Osteocyte (in vitro differentiated cells): ENCODE measurements around the gene CCDC141. TPM values are rescaled to one million over a fixed set of nuclear protein-coding genes. Genes with fewer than 3 reads are reported as not detected.
"Not testable (repeated sequence)": the region's sequence is repeated elsewhere in the genome, so short reads cannot be mapped to it uniquely, and the experiment has no call there.

Experiments
- DNase-seq: peaks from one replicate; pipeline ENCODE4 v3.0.0; 2021; ENCODE audit warnings: mixed read lengths; ENCODE audit not compliant: unreplicated experiment; ENCODE audit errors: extremely low spot score
- H3K27ac Mint-ChIP-seq: one replicate; pipeline ENCODE4 v1.8.0; 2021; ENCODE audit warnings: mild to moderate bottlenecking, mixed read lengths; ENCODE audit not compliant: unreplicated experiment
- H3K27me3 Mint-ChIP-seq: one replicate; pipeline ENCODE4 v1.8.0; 2021; ENCODE audit warnings: mixed read lengths; ENCODE audit not compliant: unreplicated experiment
- H3K36me3 Mint-ChIP-seq: one replicate; pipeline ENCODE4 v1.8.0; 2021; ENCODE audit warnings: mixed read lengths; ENCODE audit not compliant: unreplicated experiment
- H3K4me1 Mint-ChIP-seq: one replicate; pipeline ENCODE4 v1.8.0; 2021; ENCODE audit warnings: mixed read lengths; ENCODE audit not compliant: unreplicated experiment
- H3K4me3 Mint-ChIP-seq: one replicate; pipeline ENCODE4 v1.8.0; 2021; ENCODE audit warnings: mild to moderate bottlenecking, moderate library complexity, mixed read lengths; ENCODE audit not compliant: unreplicated experiment
- H3K9me3 Mint-ChIP-seq: one replicate; pipeline ENCODE4 v1.8.0; 2021; ENCODE audit warnings: mixed read lengths; ENCODE audit not compliant: unreplicated experiment
- long read RNA-seq: library from polyadenylated mRNA; unstranded; transcript quantifications from one replicate; pipeline ENCODE4 v2.0.0, GENCODE V29; 2021
- total RNA-seq: library from RNA; stranded (reverse); gene quantifications from 2 replicates; pipeline ENCODE4 v1.2.1, GENCODE V29; 2021
- TF ChIP-seq, protein P1 (sequence below): fragments of 200-600 bp; sonication (generic); IDR thresholded peaks from 2 replicates; pipeline ENCODE4 v1.5.0; 2021; ENCODE audit warnings: antibody characterized with exemption, mild to moderate bottlenecking, moderate library complexity

The CCDC141 gene, protein sequence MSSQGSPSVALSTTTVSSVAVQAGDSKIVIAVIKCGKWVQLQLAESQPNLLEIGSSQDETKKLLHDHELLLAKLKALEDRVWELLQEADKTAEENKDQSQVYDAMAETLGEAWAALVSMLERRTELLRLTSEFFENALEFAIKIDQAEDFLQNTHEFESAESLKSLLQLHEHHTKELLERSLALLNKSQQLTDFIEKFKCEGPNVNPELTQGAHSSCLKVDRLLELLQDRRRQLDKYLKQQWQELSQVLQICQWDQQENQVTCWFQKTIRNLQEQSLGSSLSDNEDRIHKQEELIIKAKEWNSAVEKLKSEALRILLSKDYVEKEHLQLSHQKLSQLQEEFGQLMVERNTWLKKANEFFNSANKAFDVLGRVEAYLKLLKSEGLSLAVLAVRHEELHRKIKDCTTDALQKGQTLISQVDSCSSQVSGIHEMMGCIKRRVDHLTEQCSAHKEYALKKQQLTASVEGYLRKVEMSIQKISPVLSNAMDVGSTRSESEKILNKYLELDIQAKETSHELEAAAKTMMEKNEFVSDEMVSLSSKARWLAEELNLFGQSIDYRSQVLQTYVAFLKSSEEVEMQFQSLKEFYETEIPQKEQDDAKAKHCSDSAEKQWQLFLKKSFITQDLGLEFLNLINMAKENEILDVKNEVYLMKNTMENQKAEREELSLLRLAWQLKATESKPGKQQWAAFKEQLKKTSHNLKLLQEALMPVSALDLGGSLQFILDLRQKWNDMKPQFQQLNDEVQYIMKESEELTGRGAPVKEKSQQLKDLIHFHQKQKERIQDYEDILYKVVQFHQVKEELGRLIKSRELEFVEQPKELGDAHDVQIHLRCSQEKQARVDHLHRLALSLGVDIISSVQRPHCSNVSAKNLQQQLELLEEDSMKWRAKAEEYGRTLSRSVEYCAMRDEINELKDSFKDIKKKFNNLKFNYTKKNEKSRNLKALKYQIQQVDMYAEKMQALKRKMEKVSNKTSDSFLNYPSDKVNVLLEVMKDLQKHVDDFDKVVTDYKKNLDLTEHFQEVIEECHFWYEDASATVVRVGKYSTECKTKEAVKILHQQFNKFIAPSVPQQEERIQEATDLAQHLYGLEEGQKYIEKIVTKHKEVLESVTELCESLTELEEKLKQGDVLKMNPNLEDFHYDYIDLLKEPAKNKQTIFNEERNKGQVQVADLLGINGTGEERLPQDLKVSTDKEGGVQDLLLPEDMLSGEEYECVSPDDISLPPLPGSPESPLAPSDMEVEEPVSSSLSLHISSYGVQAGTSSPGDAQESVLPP (N-terminal part only)
- total RNA-seq, result not detected in 2 replicates
- long read RNA-seq, result 0 reads

DNA sequence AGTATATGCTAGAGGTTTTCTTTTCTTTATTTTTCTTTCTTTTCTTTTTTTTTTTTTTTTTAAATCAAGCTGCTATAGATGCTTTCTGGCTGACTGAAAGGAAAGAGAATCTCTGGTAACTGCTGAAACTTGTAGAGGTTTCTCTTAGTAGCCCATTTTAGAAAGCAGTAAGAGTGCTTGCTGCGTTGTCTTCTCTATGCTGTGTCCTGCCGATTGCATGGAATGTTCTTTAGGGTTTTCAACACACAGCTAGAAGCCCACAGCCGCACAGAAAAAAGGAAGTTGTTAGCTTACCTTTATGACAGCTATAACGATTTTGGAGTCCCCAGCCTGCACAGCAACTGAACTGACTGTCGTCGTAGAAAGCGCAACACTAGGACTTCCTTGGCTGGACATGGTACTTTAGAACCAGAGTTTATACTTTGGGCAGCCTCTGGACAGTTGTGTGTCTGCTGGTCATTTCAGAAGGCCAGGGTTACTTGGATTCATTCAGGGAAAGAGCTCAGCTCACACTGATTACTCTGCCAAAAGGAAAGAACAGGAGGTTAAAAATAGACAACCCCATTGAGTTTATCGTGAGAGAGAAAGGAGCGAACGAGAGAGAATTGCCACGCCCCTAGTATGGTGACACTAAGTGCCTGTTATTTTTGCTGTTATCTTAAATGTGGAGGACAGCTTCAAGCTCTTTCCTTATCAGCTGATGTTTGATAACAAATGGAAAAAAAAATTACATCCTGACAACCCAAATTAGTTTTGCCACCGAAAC lies at the start of gene CCDC141:
Gene CCDC141 (minus strand): TSS at position 592 of the 766 bp plus-strand sequence. CDS start 196 bp downstream, at position 396.
- H3K27ac Mint-ChIP-seq, result no peak within 1 kb of the TSS
- H3K27me3 Mint-ChIP-seq, result peaks cover 20% of the 10 kb centered on the region
- no peaks in the 10 kb centered on the region for H3K9me3 Mint-ChIP-seq
- DNase-seq, result no peak
- TF ChIP-seq, protein P1, sequence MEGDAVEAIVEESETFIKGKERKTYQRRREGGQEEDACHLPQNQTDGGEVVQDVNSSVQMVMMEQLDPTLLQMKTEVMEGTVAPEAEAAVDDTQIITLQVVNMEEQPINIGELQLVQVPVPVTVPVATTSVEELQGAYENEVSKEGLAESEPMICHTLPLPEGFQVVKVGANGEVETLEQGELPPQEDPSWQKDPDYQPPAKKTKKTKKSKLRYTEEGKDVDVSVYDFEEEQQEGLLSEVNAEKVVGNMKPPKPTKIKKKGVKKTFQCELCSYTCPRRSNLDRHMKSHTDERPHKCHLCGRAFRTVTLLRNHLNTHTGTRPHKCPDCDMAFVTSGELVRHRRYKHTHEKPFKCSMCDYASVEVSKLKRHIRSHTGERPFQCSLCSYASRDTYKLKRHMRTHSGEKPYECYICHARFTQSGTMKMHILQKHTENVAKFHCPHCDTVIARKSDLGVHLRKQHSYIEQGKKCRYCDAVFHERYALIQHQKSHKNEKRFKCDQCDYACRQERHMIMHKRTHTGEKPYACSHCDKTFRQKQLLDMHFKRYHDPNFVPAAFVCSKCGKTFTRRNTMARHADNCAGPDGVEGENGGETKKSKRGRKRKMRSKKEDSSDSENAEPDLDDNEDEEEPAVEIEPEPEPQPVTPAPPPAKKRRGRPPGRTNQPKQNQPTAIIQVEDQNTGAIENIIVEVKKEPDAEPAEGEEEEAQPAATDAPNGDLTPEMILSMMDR, result no peak
- H3K36me3 Mint-ChIP-seq, result no peaks in the 10 kb centered on the region
- H3K4me1 Mint-ChIP-seq, result peaks cover 3% of the 10 kb centered on the region
- no peak within 1 kb of the TSS for H3K4me3 Mint-ChIP-seq

DNA sequence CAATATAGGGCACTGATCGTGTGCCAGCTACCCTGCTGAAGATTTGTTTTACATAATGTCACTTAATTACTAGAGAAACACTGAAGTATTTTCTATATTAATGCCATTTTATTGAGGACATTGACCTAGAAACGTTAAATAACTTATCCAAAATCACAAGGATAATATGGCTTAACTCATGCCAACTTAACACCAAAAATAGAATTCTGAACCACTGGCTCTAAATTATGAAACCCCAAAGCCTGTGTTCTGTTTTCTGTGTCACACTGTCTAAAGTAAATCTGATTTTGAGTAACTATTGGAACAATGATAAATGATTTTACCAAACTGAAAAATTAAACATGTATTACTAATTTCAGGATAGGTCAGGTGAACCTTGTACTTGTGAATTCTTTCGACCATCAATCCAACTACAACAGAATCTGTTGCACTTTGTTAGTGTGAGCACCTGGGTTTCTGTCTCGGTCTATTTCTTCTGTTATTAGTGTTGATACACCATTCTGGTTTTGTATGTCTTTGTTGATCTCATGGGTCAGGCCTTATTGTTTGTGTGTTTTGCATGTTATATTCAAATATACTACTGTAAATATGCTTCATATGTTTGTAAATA lies 48.2 kb upstream of the CCDC141 start:
- Mint-ChIP-seq H3K4me1 (no peaks in the 10 kb centered on the region), H3K27me3 (peaks cover 5% of the 10 kb centered on the region), H3K9me3 (peaks cover 10% of the 10 kb centered on the region), H3K36me3 (peaks cover 11% of the 10 kb centered on the region), H3K27ac (no peak overlapping the region), H3K4me3 (no peak overlapping the region)
- TF ChIP-seq, protein P1, result no peak
- no peak for DNase-seq

DNA sequence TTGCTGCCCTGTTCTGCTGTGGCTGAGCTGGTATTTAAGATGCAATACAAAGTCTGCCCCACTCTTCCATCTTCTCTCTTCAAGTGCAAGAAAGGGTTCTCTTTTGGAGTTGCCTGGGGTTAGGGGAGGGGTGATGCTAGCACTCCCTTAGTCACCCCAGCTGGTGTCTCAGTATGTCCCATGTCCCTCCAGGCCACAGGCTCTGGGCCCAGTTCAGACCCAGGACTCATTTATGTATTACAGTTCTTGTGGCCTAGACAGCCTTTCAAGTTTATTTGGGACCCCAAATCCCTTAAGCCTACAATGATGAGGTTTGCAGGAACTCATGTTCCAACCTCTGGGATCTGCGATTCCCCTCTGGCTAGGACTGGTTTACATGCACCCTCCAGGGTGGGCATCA lies 47.2 kb upstream of the CCDC141 start:
- no peak for DNase-seq
- H3K27me3 Mint-ChIP-seq, result peaks cover 5% of the 10 kb centered on the region
- H3K4me3 Mint-ChIP-seq, result no peak overlapping the region
- H3K4me1 Mint-ChIP-seq, result no peaks in the 10 kb centered on the region
- H3K9me3 Mint-ChIP-seq, result peaks cover 12% of the 10 kb centered on the region
- no peak overlapping the region for H3K27ac Mint-ChIP-seq
- TF ChIP-seq, protein P1, result no peak
- peaks cover 7% of the 10 kb centered on the region for H3K36me3 Mint-ChIP-seq

DNA sequence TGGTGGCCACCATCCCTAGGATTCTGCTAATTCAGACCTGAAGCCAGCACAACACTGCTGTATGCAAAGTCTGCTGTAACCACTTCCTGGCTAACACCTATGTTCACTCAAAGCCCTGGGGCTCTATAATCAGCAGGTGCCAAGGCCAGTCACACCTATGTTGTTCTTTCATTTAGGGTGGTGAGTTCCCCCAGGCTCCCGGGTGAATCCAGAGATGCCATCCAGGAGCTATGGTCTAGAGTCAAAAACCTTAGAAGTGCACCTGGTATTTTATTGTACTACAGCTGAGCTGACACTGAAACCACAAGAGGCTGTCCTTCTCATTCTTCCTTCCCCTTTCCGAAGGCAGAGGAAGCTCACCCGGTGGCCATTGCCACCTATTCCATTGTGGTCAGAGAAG lies 46.2 kb upstream of the CCDC141 start:
- Mint-ChIP-seq H3K27ac (no peak overlapping the region), H3K27me3 (peaks cover 5% of the 10 kb centered on the region)

DNA sequence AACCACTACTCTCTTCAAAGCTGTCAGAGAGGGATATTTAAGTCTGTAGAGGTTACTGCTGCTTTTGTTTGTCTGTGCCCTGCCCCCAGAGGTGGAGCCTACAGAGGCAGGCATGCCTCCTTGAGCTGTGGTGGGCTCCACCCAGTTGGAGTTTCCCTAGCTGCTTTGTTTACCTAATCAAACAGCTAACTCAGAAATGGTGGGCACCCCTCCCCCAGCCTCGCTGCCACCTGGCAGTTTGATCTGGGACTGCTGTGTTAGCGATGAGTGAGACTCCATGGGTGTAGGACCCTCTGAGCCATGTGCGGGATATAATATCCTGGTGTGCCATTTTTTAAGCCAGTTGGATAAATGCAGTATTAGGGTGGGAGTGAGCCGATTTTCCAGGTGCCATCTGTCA lies 43.0 kb upstream of the CCDC141 start:
- H3K4me3 Mint-ChIP-seq, DNase-seq, H3K27ac Mint-ChIP-seq, H3K36me3 Mint-ChIP-seq, H3K4me1 Mint-ChIP-seq: not testable (repeated sequence)
- Mint-ChIP-seq H3K9me3 (peaks cover 21% of the 10 kb centered on the region), H3K27me3 (peaks cover 11% of the 10 kb centered on the region)

More for the DNA sequence above, 46.2 kb upstream of the CCDC141 start:
- Mint-ChIP-seq H3K4me3 (no peak overlapping the region), H3K4me1 (no peaks in the 10 kb centered on the region), H3K9me3 (peaks cover 14% of the 10 kb centered on the region), H3K36me3 (no peaks in the 10 kb centered on the region)
- DNase-seq, result no peak
- TF ChIP-seq, protein P1, result no peak
